ENCODE measurements around the gene RPS18. TPM values are rescaled to one million over a fixed set of nuclear protein-coding genes. Genes with fewer than 3 reads are reported as not detected.

Gene RPS18
- polyA plus RNA-seq, 1 of the 3 experiments (the other 2 are of a cell fraction), result 12,112 TPM

GRCh38 chr6:33306356-33306755, 34.5 kb downstream of the RPS18 start:
- no peak overlapping the region for H3K4me3 ChIP-seq (ENCODE audit: low read depth in 2 of 2, low read length in 1 of 2)
- DNase-seq, result peak; percentile 50
- H3F3A ChIP-seq (replicated peaks; ENCODE audit: insufficient read depth), result peaks cover under 1% of the 10 kb centered on the region
- no peak for TF ChIP-seq IRF3 (IDR thresholded peaks at IDR 0.05; ENCODE audit: low read depth, low read length)
- no peak for TF ChIP-seq REST (IDR thresholded peaks at IDR 0.05; ENCODE audit: low read depth, low read length)
- TF ChIP-seq USF2 (IDR thresholded peaks at IDR 0.05; ENCODE audit: borderline replicate concordance, low read depth, low read length), result no peak
- no peak for TF ChIP-seq TAF1 (IDR thresholded peaks at IDR 0.05; ENCODE audit: borderline replicate concordance, low read depth, low read length)
- no peak for TF ChIP-seq EZH2phosphoT487 (IDR thresholded peaks at IDR 0.05; ENCODE audit: borderline replicate concordance, low read depth)
- H3K4me2 ChIP-seq, result no peak overlapping the region
- peaks cover 0 to 2% of the 10 kb centered on the region in 2 experiments; a peak in 1 of 4 replicates for H3K4me1 ChIP-seq (ENCODE audit: control insufficient read depth in 1 of 2, insufficient read depth in 2 of 2, low read depth in 1 of 2, low read length in 1 of 2)
- no peaks in the 10 kb centered on the region for H3K9me2 ChIP-seq
- no peak overlapping the region; a peak in 1 of 4 replicates for H3K27ac ChIP-seq (ENCODE audit: low read depth in 2 of 2, low read length in 1 of 2)
- 83% methylated on average over 4 of the region's 4 CpGs for WGBS (ENCODE audit: low lambda C conversion rate)
- no peaks in the 10 kb centered on the region for H3K27me3 ChIP-seq (ENCODE audit: insufficient read depth)
- H3K9me3 ChIP-seq, result no peaks in the 10 kb centered on the region
- POLR2A ChIA-PET, result interaction anchor here (0.7 kb wide), 1 partner anchor 63 kb away, joined by 3 read pairs; no protein-coding TSS in a partner anchor
- 0 out of 2 replicates have a peak, but pooled peaks cover 3% of the 10 kb centered on the region for H4K20me1 ChIP-seq (ENCODE audit: insufficient read depth)
- H2AFZ ChIP-seq (ENCODE audit: low read depth), result no peak overlapping the region
- peaks cover 13 to 44% of the 10 kb centered on the region in 2 experiments for H3K36me3 ChIP-seq (replicated peaks in 1 of 2; ENCODE audit: control insufficient read depth in 1 of 2, insufficient read depth in 2 of 2, low read length in 1 of 2)
- H3K9ac ChIP-seq, result no peak overlapping the region
- CTCF ChIA-PET, result interaction anchor here (0.7 kb wide), 1 partner anchor 112 kb away, joined by 3 read pairs; no protein-coding TSS in a partner anchor
- H3K79me2 ChIP-seq (ENCODE audit: insufficient read depth), result peaks cover 92% of the 10 kb centered on the region

GRCh38 chr6:33312361-33313104, 40.7 kb downstream of the RPS18 start:
- peak; percentile 75 for DNase-seq
- H3K9me2 ChIP-seq, result no peaks in the 10 kb centered on the region
- peak overlapping the region; percentile 100 for H3K4me2 ChIP-seq
- H3K9me3 ChIP-seq, result no peaks in the 10 kb centered on the region
- H4K20me1 ChIP-seq (ENCODE audit: insufficient read depth), result peaks cover 8% of the 10 kb centered on the region; the same call in 1 of the 2 replicates
- ChIA-PET CTCF (interaction anchor here (0.6 to 3.5 kb wide), 8 partner anchors 13 to 104 kb away, joined by 3 to 26 read pairs (median 5); partner anchors contain the start of genes B3GALT4, RGL2 and RING1), POLR2A (interaction anchor here (0.7 to 2.2 kb wide), 7 partner anchors 8 to 118 kb away, joined by 3 to 14 read pairs (median 4); partner anchors contain the start of genes RGL2, RPS18 and VPS52)
- no peaks in the 10 kb centered on the region for H3K27me3 ChIP-seq (ENCODE audit: insufficient read depth)
- peaks cover 5% of the 10 kb centered on the region for H3F3A ChIP-seq (replicated peaks; ENCODE audit: insufficient read depth)
- H3K4me3 ChIP-seq (ENCODE audit: low read depth in 2 of 2, low read length in 1 of 2), result peak overlapping the region; percentile 76 to 94
- H3K4me1 ChIP-seq (ENCODE audit: control insufficient read depth in 1 of 2, insufficient read depth in 2 of 2, low read depth in 1 of 2, low read length in 1 of 2), result peaks cover 0 to 23% of the 10 kb centered on the region in 2 experiments; a peak in 1 of 4 replicates
- H3K36me3 ChIP-seq (replicated peaks in 1 of 2; ENCODE audit: control insufficient read depth in 1 of 2, insufficient read depth in 2 of 2, low read length in 1 of 2), result peaks cover 0 to 27% of the 10 kb centered on the region in 2 experiments
- peaks cover 74% of the 10 kb centered on the region for H3K79me2 ChIP-seq (ENCODE audit: insufficient read depth)
- peak overlapping the region; percentile 96 for H3K9ac ChIP-seq
- peak overlapping the region; percentile 89 to 94 for H3K27ac ChIP-seq (ENCODE audit: low read depth in 2 of 2, low read length in 1 of 2)
- peak overlapping the region; percentile 64; the same call in 1 of the 2 replicates for H2AFZ ChIP-seq (ENCODE audit: low read depth)
- TF ChIP-seq IRF3 (IDR thresholded peaks at IDR 0.05; ENCODE audit: low read depth, low read length), result no peak
- TF ChIP-seq MXI1 (IDR thresholded peaks at IDR 0.05; ENCODE audit: low read depth, low read length), result peak; percentile 23; the same call in 1 of the 2 replicates
- 0 out of 2 replicates have a peak, but pooled peaks have one; percentile 11 for TF ChIP-seq RAD21 (IDR thresholded peaks at IDR 0.05; ENCODE audit: low read length)
- TF ChIP-seq USF1 (IDR thresholded peaks at IDR 0.05; ENCODE audit: borderline replicate concordance, low read depth), result peak; percentile 80; the same call in 1 of the 2 replicates
- WGBS (ENCODE audit: low lambda C conversion rate), result 21% methylated on average over 27 of the region's 29 CpGs
